AG09319 (cell line): Measurements from ENCODE around the gene NDUFB2.
"Not testable (repeated sequence)": the region's sequence is repeated elsewhere in the genome, so short reads cannot be mapped to it uniquely, and the experiment has no call there.

ENCODE experiments used
- DNase-seq: peaks from one replicate; pipeline ENCODE4 v3.0.0-alpha.2; 2010; ENCODE audit warnings: low read depth; ENCODE audit errors: extremely low read depth
- CTCF ChIP-seq: IDR thresholded peaks from 2 replicates; pipeline ENCODE4 v1.5.1; 2011; ENCODE audit warnings: low read depth, mild to moderate bottlenecking, inconsistent platforms, low read length, moderate library complexity

NDUFB2 gene

GRCh38 chr7:140654661-140655060 lies 41.8 kb upstream of the NDUFB2 start:
- DNase-seq, result no peak
- TF ChIP-seq CTCF, result no peak

GRCh38 chr7:140655511-140656408 lies 40.7 kb upstream of the NDUFB2 start:
- DNase-seq, result no peak
- TF ChIP-seq CTCF, result no peak

- no peak for TF ChIP-seq CTCF
- DNase-seq, result no peak
Measured at GRCh38 chr7:140656548-140657515, 39.7 kb upstream of the NDUFB2 start.

GRCh38 chr7:140657891-140658290 lies 38.6 kb upstream of the NDUFB2 start:
- DNase-seq, result no peak
- no peak for TF ChIP-seq CTCF

- no peak for TF ChIP-seq CTCF
- DNase-seq, result no peak
Measured at GRCh38 chr7:140659856-140660255, 36.7 kb upstream of the NDUFB2 start.

GRCh38 chr7:140661124-140661523 lies 35.4 kb upstream of the NDUFB2 start:
- TF ChIP-seq CTCF, result peak; percentile 28
- DNase-seq, result no peak

- DNase-seq, result not testable (repeated sequence)
Measured at GRCh38 chr7:140662938-140663337, 33.6 kb upstream of the NDUFB2 start.
